Measurements from ENCODE around the gene RSPH6A. TPM values are rescaled to one million over a fixed set of nuclear protein-coding genes. Genes with fewer than 3 reads are reported as not detected.
A peak's percentile ranks its signal among the peaks of the same experiment; 100 is the strongest.

The RSPH6A gene
- total and polyA plus RNA-seq, 2 of the 13 experiments (the other 11 are each of a cell fraction or from before 2014, with no cell fraction given), result 0.07 TPM; not detected in 1

DNA sequence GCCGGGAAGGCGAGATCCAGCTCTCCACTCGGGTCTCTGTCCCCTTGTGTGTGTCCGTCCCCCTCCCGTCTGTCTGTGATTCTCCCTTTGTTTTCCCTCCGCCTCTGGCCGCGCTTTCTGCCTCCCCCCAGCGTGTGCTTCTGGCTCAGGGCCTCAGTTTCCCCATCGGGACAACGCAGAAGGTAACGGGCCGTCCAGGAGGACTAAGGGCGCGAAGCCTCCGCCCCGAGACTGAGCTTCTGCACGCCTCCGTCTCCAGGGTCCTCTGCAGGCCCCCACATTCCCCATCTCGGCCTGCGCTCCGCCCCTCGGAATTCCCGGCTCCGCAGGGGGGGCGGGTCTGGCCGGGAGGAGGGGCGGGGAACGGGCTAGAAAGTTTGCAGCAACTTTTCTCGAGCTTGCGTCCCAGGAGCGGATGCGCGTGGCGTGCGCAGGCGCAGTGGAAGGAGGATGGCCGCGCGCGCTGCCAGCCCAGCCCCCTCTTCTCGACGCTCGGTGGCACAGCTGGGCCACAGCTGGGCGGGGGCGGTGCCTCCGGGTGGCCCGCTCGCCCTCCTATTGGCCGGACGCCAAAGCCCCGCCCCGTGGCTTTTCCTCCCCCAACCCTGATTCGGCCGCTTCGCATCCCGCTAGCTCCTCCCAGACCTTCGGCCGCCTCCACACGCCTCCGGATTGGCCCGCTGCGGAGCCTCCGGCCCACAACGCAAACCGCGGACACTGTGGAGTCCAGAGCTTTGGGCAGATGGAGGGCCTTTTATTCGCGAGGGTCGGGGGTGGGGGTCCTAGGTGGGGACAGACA lies 45.9 kb downstream of the RSPH6A start, which contains the start of gene SIX5 (continued):
- TF ChIP-seq, protein P1, sequence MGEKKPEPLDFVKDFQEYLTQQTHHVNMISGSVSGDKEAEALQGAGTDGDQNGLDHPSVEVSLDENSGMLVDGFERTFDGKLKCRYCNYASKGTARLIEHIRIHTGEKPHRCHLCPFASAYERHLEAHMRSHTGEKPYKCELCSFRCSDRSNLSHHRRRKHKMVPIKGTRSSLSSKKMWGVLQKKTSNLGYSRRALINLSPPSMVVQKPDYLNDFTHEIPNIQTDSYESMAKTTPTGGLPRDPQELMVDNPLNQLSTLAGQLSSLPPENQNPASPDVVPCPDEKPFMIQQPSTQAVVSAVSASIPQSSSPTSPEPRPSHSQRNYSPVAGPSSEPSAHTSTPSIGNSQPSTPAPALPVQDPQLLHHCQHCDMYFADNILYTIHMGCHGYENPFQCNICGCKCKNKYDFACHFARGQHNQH (CRISPR knock-in tag; IDR thresholded peaks at IDR 0.05), result peak; percentile 90
- TF ChIP-seq ZNF34 (CRISPR knock-in tag; IDR thresholded peaks at IDR 0.05; ENCODE audit: borderline replicate concordance), result 0 out of 2 replicates have a peak, but pooled peaks have one; percentile 64
- TF ChIP-seq ZNF850 (CRISPR knock-in tag; conservative IDR thresholded peaks at IDR 0.05), result no peak
- no peak for TF ChIP-seq MIER2 (CRISPR knock-in tag; IDR thresholded peaks at IDR 0.05)
- TF ChIP-seq ZNF550 (CRISPR knock-in tag; IDR thresholded peaks at IDR 0.05; ENCODE audit: borderline replicate concordance), result 0 out of 2 replicates have a peak, but pooled peaks have one; percentile 15
- no peak; the same call in 1 of the 2 replicates for TF ChIP-seq BORCS8-MEF2B (CRISPR knock-in tag; IDR thresholded peaks at IDR 0.05)
- TF ChIP-seq CREB1 (IDR thresholded peaks at IDR 0.05), result peak; percentile 59
- no peak for TF ChIP-seq CREB1 (CRISPR knock-in tag; IDR thresholded peaks at IDR 0.05)
- TF ChIP-seq CEBPG (CRISPR knock-in tag; IDR thresholded peaks at IDR 0.05), result peak; percentile 72
- TF ChIP-seq, protein P2, sequence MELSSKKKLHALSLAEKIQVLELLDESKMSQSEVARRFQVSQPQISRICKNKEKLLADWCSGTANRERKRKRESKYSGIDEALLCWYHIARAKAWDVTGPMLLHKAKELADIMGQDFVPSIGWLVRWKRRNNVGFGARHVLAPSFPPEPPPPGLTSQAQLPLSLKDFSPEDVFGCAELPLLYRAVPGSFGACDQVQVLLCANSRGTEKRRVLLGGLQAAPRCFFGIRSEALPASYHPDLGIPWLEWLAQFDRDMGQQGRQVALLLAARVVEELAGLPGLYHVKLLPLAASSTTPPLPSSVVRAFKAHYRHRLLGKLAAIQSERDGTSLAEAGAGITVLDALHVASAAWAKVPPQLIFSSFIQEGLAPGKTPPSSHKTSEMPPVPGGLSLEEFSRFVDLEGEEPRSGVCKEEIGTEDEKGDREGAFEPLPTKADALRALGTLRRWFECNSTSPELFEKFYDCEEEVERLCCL (CRISPR knock-in tag; IDR thresholded peaks at IDR 0.05; ENCODE audit: borderline replicate concordance), result no peak
- TF ChIP-seq KDM2A (CRISPR knock-in tag; IDR thresholded peaks at IDR 0.05; ENCODE audit: borderline replicate concordance, low read depth), result peak; percentile 92
- TF ChIP-seq ZNF567 (CRISPR knock-in tag; IDR thresholded peaks at IDR 0.05; ENCODE audit: borderline replicate concordance), result no peak
- peak; percentile 54; the same call in 1 of the 2 replicates for TF ChIP-seq HOXD1 (CRISPR knock-in tag; IDR thresholded peaks at IDR 0.05)
- TF ChIP-seq SYNCRIP (IDR thresholded peaks at IDR 0.05; ENCODE audit: insufficient read depth, low read depth, low read length), result no peak
- no peak for TF ChIP-seq TBP (CRISPR knock-in tag; IDR thresholded peaks at IDR 0.05)
- TF ChIP-seq, protein P3, sequence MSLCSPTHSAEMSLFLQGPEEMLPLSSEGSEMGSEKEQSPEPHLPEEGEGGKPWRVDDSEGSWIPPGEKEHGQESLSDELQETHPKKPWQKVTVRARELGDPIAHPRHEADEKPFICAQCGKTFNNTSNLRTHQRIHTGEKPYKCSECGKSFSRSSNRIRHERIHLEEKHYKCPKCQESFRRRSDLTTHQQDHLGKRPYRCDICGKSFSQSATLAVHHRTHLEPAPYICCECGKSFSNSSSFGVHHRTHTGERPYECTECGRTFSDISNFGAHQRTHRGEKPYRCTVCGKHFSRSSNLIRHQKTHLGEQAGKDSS (CRISPR knock-in tag; IDR thresholded peaks at IDR 0.05; ENCODE audit: borderline replicate concordance, low read depth), result peak; percentile 17; the same call in 1 of the 2 replicates
- TF ChIP-seq ZNF737 (CRISPR knock-in tag; IDR thresholded peaks at IDR 0.05; ENCODE audit: borderline replicate concordance), result no peak
- TF ChIP-seq ZNF251 (CRISPR knock-in tag; IDR thresholded peaks at IDR 0.05), result no peak
- TF ChIP-seq, protein P4, sequence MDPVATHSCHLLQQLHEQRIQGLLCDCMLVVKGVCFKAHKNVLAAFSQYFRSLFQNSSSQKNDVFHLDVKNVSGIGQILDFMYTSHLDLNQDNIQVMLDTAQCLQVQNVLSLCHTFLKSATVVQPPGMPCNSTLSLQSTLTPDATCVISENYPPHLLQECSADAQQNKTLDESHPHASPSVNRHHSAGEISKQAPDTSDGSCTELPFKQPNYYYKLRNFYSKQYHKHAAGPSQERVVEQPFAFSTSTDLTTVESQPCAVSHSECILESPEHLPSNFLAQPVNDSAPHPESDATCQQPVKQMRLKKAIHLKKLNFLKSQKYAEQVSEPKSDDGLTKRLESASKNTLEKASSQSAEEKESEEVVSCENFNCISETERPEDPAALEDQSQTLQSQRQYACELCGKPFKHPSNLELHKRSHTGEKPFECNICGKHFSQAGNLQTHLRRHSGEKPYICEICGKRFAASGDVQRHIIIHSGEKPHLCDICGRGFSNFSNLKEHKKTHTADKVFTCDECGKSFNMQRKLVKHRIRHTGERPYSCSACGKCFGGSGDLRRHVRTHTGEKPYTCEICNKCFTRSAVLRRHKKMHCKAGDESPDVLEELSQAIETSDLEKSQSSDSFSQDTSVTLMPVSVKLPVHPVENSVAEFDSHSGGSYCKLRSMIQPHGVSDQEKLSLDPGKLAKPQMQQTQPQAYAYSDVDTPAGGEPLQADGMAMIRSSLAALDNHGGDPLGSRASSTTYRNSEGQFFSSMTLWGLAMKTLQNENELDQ (CRISPR knock-in tag; IDR thresholded peaks at IDR 0.05; ENCODE audit: borderline replicate concordance), result 0 out of 2 replicates have a peak, but pooled peaks have one; percentile 19
- TF ChIP-seq ZNF891 (CRISPR knock-in tag; IDR thresholded peaks at IDR 0.05), result peak; percentile 49; the same call in 1 of the 2 replicates
- TF ChIP-seq KLF15 (CRISPR knock-in tag; IDR thresholded peaks at IDR 0.05; ENCODE audit: borderline replicate concordance), result 0 out of 2 replicates have a peak, but pooled peaks have one; percentile 43
- TF ChIP-seq FOXA1 (IDR thresholded peaks at IDR 0.05), result no peak
- TF ChIP-seq FOXA1 (CRISPR knock-in tag; IDR thresholded peaks at IDR 0.05), result no peak; the same call in 1 of the 2 replicates
- no peak for TF ChIP-seq NFE2L2 (IDR thresholded peaks at IDR 0.05; ENCODE audit: low read length)
- peak; percentile 26 for TF ChIP-seq SKI (IDR thresholded peaks at IDR 0.05; ENCODE audit: partially characterized antibody)
- TF ChIP-seq RBFOX2 (IDR thresholded peaks at IDR 0.05; ENCODE audit: low read depth, low read length), result peak; percentile 82

Data from HepG2 (cell line).